ENCODE data around the gene SNF8.
A peak's percentile ranks its signal among the peaks of the same experiment; 100 is the strongest.

Gene SNF8

GRCh38 chr17:48930435-48930873 lies 14.2 kb downstream of the SNF8 start:
- no peak overlapping the region for H3K27ac ChIP-seq (ENCODE audit: low read depth in 2 of 2, low read length in 2 of 2)
- no peak overlapping the region for H3K4me3 ChIP-seq (ENCODE audit: low read length in 2 of 2)
- H3K36me3 ChIP-seq (ENCODE audit: control insufficient read depth in 2 of 2, insufficient read depth in 2 of 2, low read length in 2 of 2), result peaks cover 75 to 84% of the 10 kb centered on the region in 2 donors
- no peaks in the 10 kb centered on the region for H3K4me1 ChIP-seq (ENCODE audit: control insufficient read depth in 2 of 2, insufficient read depth in 2 of 2, low read length in 2 of 2)
- H3K9me3 ChIP-seq (ENCODE audit: control insufficient read depth in 2 of 2, low read length in 2 of 2), result no peaks in the 10 kb centered on the region
- no peak overlapping the region for H3K9ac ChIP-seq (ENCODE audit: low read depth in 1 of 2, low read length in 2 of 2)
- H3K27me3 ChIP-seq (ENCODE audit: control insufficient read depth in 2 of 2, insufficient read depth in 2 of 2, low read length in 2 of 2), result no peaks in the 10 kb centered on the region

DNA sequence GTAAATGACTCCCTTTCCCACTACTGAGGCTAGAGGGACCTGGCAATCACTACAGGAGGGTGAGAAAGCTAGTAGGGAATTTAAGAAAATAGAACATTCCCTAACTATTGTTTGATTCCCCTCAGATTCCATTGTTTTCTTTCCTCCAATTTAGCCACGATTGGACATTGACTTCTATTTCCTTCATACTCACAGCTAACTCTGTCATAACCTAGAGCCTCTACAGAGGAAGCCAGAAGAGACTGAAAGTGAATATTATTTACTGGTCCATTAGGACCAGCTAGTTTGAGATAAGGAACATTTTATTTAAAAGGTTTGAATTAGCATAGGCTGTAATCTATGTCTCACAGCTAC lies 14.9 kb downstream of the SNF8 start:
- Histone ChIP-seq H3K27me3 (ENCODE audit: control insufficient read depth in 2 of 2, insufficient read depth in 2 of 2, low read length in 2 of 2) (no peaks in the 10 kb centered on the region), H3K27ac (ENCODE audit: low read depth in 2 of 2, low read length in 2 of 2) (no peak overlapping the region), H3K4me3 (ENCODE audit: low read length in 2 of 2) (no peak overlapping the region), H3K9ac (ENCODE audit: low read depth in 1 of 2, low read length in 2 of 2) (no peak overlapping the region), H3K4me1 (ENCODE audit: control insufficient read depth in 2 of 2, insufficient read depth in 2 of 2, low read length in 2 of 2) (no peaks in the 10 kb centered on the region), H3K36me3 (ENCODE audit: control insufficient read depth in 2 of 2, insufficient read depth in 2 of 2, low read length in 2 of 2) (peaks cover 76 to 88% of the 10 kb centered on the region in 2 donors), H3K9me3 (ENCODE audit: control insufficient read depth in 2 of 2, low read length in 2 of 2) (no peaks in the 10 kb centered on the region)

GRCh38 chr17:48928876-48929811 lies 15.5 kb downstream of the SNF8 start:
- H3K36me3 ChIP-seq (ENCODE audit: control insufficient read depth in 2 of 2, insufficient read depth in 2 of 2, low read length in 2 of 2), result peaks cover 75 to 91% of the 10 kb centered on the region in 2 donors
- H3K27ac ChIP-seq (ENCODE audit: low read depth in 2 of 2, low read length in 2 of 2), result no peak overlapping the region
- no peaks in the 10 kb centered on the region for H3K9me3 ChIP-seq (ENCODE audit: control insufficient read depth in 2 of 2, low read length in 2 of 2)
- no peaks in the 10 kb centered on the region for H3K4me1 ChIP-seq (ENCODE audit: control insufficient read depth in 2 of 2, insufficient read depth in 2 of 2, low read length in 2 of 2)
- no peak overlapping the region for H3K4me3 ChIP-seq (ENCODE audit: low read length in 2 of 2)
- no peaks in the 10 kb centered on the region for H3K27me3 ChIP-seq (ENCODE audit: control insufficient read depth in 2 of 2, insufficient read depth in 2 of 2, low read length in 2 of 2)
- H3K9ac ChIP-seq (ENCODE audit: low read depth in 1 of 2, low read length in 2 of 2), result no peak overlapping the region

GRCh38 chr17:48927978-48928745 lies 16.5 kb downstream of the SNF8 start:
- H3K9me3 ChIP-seq (ENCODE audit: control insufficient read depth in 2 of 2, low read length in 2 of 2), result no peaks in the 10 kb centered on the region
- no peak overlapping the region for H3K4me3 ChIP-seq (ENCODE audit: low read length in 2 of 2)

DNA sequence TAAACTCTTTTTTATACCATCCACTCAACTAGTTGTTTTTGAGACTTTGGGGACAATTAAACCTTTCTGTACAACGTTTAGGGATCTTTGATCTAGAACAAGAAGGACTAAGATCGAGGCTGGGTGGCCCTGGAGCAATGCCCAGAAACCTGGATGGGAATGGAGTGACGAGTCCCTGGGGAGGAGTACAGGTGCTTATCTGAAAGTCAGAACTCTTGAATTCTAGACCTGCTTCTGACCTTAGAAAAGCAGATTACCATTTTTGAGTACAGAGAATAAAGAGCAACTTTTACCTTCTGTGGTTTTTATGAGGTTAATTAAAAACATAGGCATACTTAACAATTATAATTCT lies 18.7 kb downstream of the SNF8 start:
- no peak overlapping the region for H3K4me3 ChIP-seq (ENCODE audit: low read length in 2 of 2)
- H3K27ac ChIP-seq (ENCODE audit: low read depth in 2 of 2, low read length in 2 of 2), result no peak overlapping the region
- no peaks in the 10 kb centered on the region for H3K9me3 ChIP-seq (ENCODE audit: control insufficient read depth in 2 of 2, low read length in 2 of 2)
- H3K4me1 ChIP-seq (ENCODE audit: control insufficient read depth in 2 of 2, insufficient read depth in 2 of 2, low read length in 2 of 2), result no peaks in the 10 kb centered on the region
- H3K36me3 ChIP-seq (ENCODE audit: control insufficient read depth in 2 of 2, insufficient read depth in 2 of 2, low read length in 2 of 2), result peaks cover 77 to 91% of the 10 kb centered on the region in 2 donors
- H3K9ac ChIP-seq (ENCODE audit: low read depth in 1 of 2, low read length in 2 of 2), result no peak overlapping the region
- no peaks in the 10 kb centered on the region for H3K27me3 ChIP-seq (ENCODE audit: control insufficient read depth in 2 of 2, insufficient read depth in 2 of 2, low read length in 2 of 2)

More at GRCh38 chr17:48927978-48928745, 16.5 kb downstream of the SNF8 start:
- H3K4me1 ChIP-seq (ENCODE audit: control insufficient read depth in 2 of 2, insufficient read depth in 2 of 2, low read length in 2 of 2), result no peaks in the 10 kb centered on the region
- H3K27ac ChIP-seq (ENCODE audit: low read depth in 2 of 2, low read length in 2 of 2), result no peak overlapping the region
- H3K36me3 ChIP-seq (ENCODE audit: control insufficient read depth in 2 of 2, insufficient read depth in 2 of 2, low read length in 2 of 2), result peaks cover 76 to 91% of the 10 kb centered on the region in 2 donors
- no peak overlapping the region for H3K9ac ChIP-seq (ENCODE audit: low read depth in 1 of 2, low read length in 2 of 2)
- H3K27me3 ChIP-seq (ENCODE audit: control insufficient read depth in 2 of 2, insufficient read depth in 2 of 2, low read length in 2 of 2), result no peaks in the 10 kb centered on the region

- Histone ChIP-seq H3K4me3 (ENCODE audit: low read length in 2 of 2) (no peak overlapping the region), H3K4me1 (ENCODE audit: control insufficient read depth in 2 of 2, insufficient read depth in 2 of 2, low read length in 2 of 2) (no peaks in the 10 kb centered on the region), H3K36me3 (ENCODE audit: control insufficient read depth in 2 of 2, insufficient read depth in 2 of 2, low read length in 2 of 2) (peaks cover 79 to 91% of the 10 kb centered on the region in 2 donors), H3K9me3 (ENCODE audit: control insufficient read depth in 2 of 2, low read length in 2 of 2) (no peaks in the 10 kb centered on the region), H3K27me3 (ENCODE audit: control insufficient read depth in 2 of 2, insufficient read depth in 2 of 2, low read length in 2 of 2) (no peaks in the 10 kb centered on the region), H3K27ac (ENCODE audit: low read depth in 2 of 2, low read length in 2 of 2) (no peak overlapping the region), H3K9ac (ENCODE audit: low read depth in 1 of 2, low read length in 2 of 2) (no peak overlapping the region)
Measured at GRCh38 chr17:48925251-48925990, 19.2 kb downstream of the SNF8 start.

GRCh38 chr17:48915459-48916282 lies 29.0 kb downstream of the SNF8 start:
- Histone ChIP-seq H3K36me3 (ENCODE audit: control insufficient read depth in 2 of 2, insufficient read depth in 2 of 2, low read length in 2 of 2) (peaks cover 41 to 49% of the 10 kb centered on the region in 2 donors), H3K4me3 (ENCODE audit: low read length in 2 of 2) (no peak overlapping the region), H3K9ac (ENCODE audit: low read depth in 1 of 2, low read length in 2 of 2) (no peak overlapping the region), H3K9me3 (ENCODE audit: control insufficient read depth in 2 of 2, low read length in 2 of 2) (no peaks in the 10 kb centered on the region), H3K27me3 (ENCODE audit: control insufficient read depth in 2 of 2, insufficient read depth in 2 of 2, low read length in 2 of 2) (no peaks in the 10 kb centered on the region), H3K27ac (ENCODE audit: low read depth in 2 of 2, low read length in 2 of 2) (peak overlapping the region; percentile 12 to 21), H3K4me1 (ENCODE audit: control insufficient read depth in 2 of 2, insufficient read depth in 2 of 2, low read length in 2 of 2) (peaks cover 0 to 6% of the 10 kb centered on the region in 2 donors)

DNA sequence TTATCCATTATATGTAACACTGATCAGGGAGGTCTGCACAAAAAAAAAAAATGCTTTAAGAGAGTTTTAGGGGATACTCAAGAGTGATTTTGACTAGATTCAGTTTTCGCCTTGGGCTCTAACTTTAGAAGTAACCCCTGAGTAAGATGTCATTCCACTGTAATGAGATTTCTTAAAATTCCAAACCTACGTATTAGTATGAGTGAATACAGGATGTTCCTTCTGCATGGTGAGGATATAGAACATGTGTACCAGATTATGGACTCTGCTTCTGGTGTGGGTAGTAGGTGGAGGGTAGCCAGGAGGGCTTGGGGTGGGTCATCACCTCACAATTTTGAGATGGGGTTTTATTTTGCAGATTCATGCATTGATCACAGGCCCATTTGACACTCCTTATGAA lies 32.2 kb downstream of the SNF8 start:
- Histone ChIP-seq H3K9ac (ENCODE audit: low read depth in 1 of 2, low read length in 2 of 2) (no peak overlapping the region), H3K4me1 (ENCODE audit: control insufficient read depth in 2 of 2, insufficient read depth in 2 of 2, low read length in 2 of 2) (peaks cover 18 to 19% of the 10 kb centered on the region in 2 donors), H3K4me3 (ENCODE audit: low read length in 2 of 2) (no peak overlapping the region), H3K27ac (ENCODE audit: low read depth in 2 of 2, low read length in 2 of 2) (no peak overlapping the region), H3K9me3 (ENCODE audit: control insufficient read depth in 2 of 2, low read length in 2 of 2) (no peaks in the 10 kb centered on the region), H3K36me3 (ENCODE audit: control insufficient read depth in 2 of 2, insufficient read depth in 2 of 2, low read length in 2 of 2) (peaks cover 32 to 33% of the 10 kb centered on the region in 2 donors), H3K27me3 (ENCODE audit: control insufficient read depth in 2 of 2, insufficient read depth in 2 of 2, low read length in 2 of 2) (no peaks in the 10 kb centered on the region)

DNA sequence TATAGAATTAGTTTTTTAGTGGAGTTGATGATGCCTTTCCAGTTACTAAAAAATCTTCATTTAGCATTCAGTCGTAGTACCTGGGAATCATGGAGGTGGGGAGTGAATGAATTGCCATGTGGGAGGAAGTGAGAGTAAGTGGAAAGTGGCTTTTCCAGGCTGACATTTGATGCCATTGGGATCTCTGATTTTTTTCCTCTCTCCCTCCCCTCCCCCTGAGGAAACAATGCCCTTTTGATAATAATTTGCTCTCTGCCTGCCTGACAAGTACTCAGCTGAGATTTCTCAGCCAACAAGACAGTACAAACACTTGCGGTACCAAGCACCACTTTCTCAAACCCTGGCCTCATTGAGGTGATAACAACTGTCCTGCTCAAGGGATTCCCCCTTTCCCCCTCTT lies 34.3 kb downstream of the SNF8 start:
- H3K27ac ChIP-seq (ENCODE audit: low read depth in 2 of 2, low read length in 2 of 2), result no peak overlapping the region
- peaks cover 18 to 20% of the 10 kb centered on the region in 2 donors for H3K4me1 ChIP-seq (ENCODE audit: control insufficient read depth in 2 of 2, insufficient read depth in 2 of 2, low read length in 2 of 2)
- H3K36me3 ChIP-seq (ENCODE audit: control insufficient read depth in 2 of 2, insufficient read depth in 2 of 2, low read length in 2 of 2), result peaks cover 28 to 33% of the 10 kb centered on the region in 2 donors
- H3K4me3 ChIP-seq (ENCODE audit: low read length in 2 of 2), result no peak overlapping the region
- no peak overlapping the region for H3K9ac ChIP-seq (ENCODE audit: low read depth in 1 of 2, low read length in 2 of 2)
- no peaks in the 10 kb centered on the region for H3K27me3 ChIP-seq (ENCODE audit: control insufficient read depth in 2 of 2, insufficient read depth in 2 of 2, low read length in 2 of 2)
- no peaks in the 10 kb centered on the region for H3K9me3 ChIP-seq (ENCODE audit: control insufficient read depth in 2 of 2, low read length in 2 of 2)

All from mucosa of rectum (tissue), 2 donors.